ENCODE results near the gene MORC4.
"Not testable (repeated sequence)": the region's sequence is repeated elsewhere in the genome, so short reads cannot be mapped to it uniquely, and the experiment has no call there.

The MORC4 gene

GRCh38 chrX:107000013-107000515 lies at the start of gene MORC4:
Gene MORC4 (minus strand): TSS chrX:107000212. CDS start chrX:106999969, 243 bp downstream.
- peak; percentile 54 for DNase-seq (ENCODE audit: low read depth, low spot score)
- peak within 1 kb of the TSS; percentile 58 for H3K27ac ChIP-seq

GRCh38 chrX:107047622-107048021 lies 47.6 kb upstream of the MORC4 start:
- no peak for DNase-seq (ENCODE audit: low read depth, low spot score)
- H3K27ac ChIP-seq: no peak overlapping the region

GRCh38 chrX:107029752-107030151 lies 29.7 kb upstream of the MORC4 start:
- no peak overlapping the region for H3K27ac ChIP-seq
- DNase-seq (ENCODE audit: low read depth, low spot score): no peak

GRCh38 chrX:107025545-107025944 lies 25.5 kb upstream of the MORC4 start:
- no peak for DNase-seq (ENCODE audit: low read depth, low spot score)
- no peak overlapping the region for H3K27ac ChIP-seq

- DNase-seq (ENCODE audit: low read depth, low spot score): no peak
- H3K27ac ChIP-seq: no peak overlapping the region
Observed at GRCh38 chrX:107014936-107015335, 14.9 kb upstream of the MORC4 start.

- DNase-seq (ENCODE audit: low read depth, low spot score): no peak
- no peak overlapping the region for H3K27ac ChIP-seq
Observed at GRCh38 chrX:107008034-107008433, 8.0 kb upstream of the MORC4 start.

GRCh38 chrX:106999002-106999975 lies 723 bp downstream of the MORC4 start:
- no peak for DNase-seq (ENCODE audit: low read depth, low spot score)
- H3K27ac ChIP-seq: peak overlapping the region; percentile 58

GRCh38 chrX:106997611-106998010 lies 2.4 kb downstream of the MORC4 start:
- no peak overlapping the region for H3K27ac ChIP-seq
- DNase-seq (ENCODE audit: low read depth, low spot score): no peak

- H3K27ac ChIP-seq: no peak overlapping the region
- DNase-seq (ENCODE audit: low read depth, low spot score): no peak
Observed at GRCh38 chrX:106995678-106996077, 4.3 kb downstream of the MORC4 start.

GRCh38 chrX:106987488-106987887 lies 12.5 kb downstream of the MORC4 start:
- no peak overlapping the region for H3K27ac ChIP-seq

GRCh38 chrX:106980952-106981626 lies 18.9 kb downstream of the MORC4 start:
- H3K27ac ChIP-seq: no peak overlapping the region
- no peak for DNase-seq (ENCODE audit: low read depth, low spot score)

More at GRCh38 chrX:106987488-106987887, 12.5 kb downstream of the MORC4 start:
- DNase-seq (ENCODE audit: low read depth, low spot score): no peak

- no peak for DNase-seq (ENCODE audit: low read depth, low spot score)
- no peak overlapping the region for H3K27ac ChIP-seq
Observed at GRCh38 chrX:106976416-106976815, 23.6 kb downstream of the MORC4 start.

- no peak for DNase-seq (ENCODE audit: low read depth, low spot score)
- no peak overlapping the region for H3K27ac ChIP-seq
Observed at GRCh38 chrX:106973433-106974149, 26.4 kb downstream of the MORC4 start.

GRCh38 chrX:106972896-106973295 lies 27.1 kb downstream of the MORC4 start:
- no peak overlapping the region for H3K27ac ChIP-seq
- no peak for DNase-seq (ENCODE audit: low read depth, low spot score)

GRCh38 chrX:106966547-106966946 lies 33.5 kb downstream of the MORC4 start:
- H3K27ac ChIP-seq; DNase-seq (ENCODE audit: low read depth, low spot score): not testable (repeated sequence)

GRCh38 chrX:106964290-106964689 lies 35.7 kb downstream of the MORC4 start:
- no peak for DNase-seq (ENCODE audit: low read depth, low spot score)
- H3K27ac ChIP-seq: no peak overlapping the region

GRCh38 chrX:106963111-106963510 lies 36.9 kb downstream of the MORC4 start:
- no peak for DNase-seq (ENCODE audit: low read depth, low spot score)
- H3K27ac ChIP-seq: no peak overlapping the region

- no peak overlapping the region for H3K27ac ChIP-seq
- no peak for DNase-seq (ENCODE audit: low read depth, low spot score)
Observed at GRCh38 chrX:106959901-106960300, 40.1 kb downstream of the MORC4 start.

GRCh38 chrX:106957856-106958255 lies 42.2 kb downstream of the MORC4 start:
- DNase-seq (ENCODE audit: low read depth, low spot score): no peak
- H3K27ac ChIP-seq: no peak overlapping the region

GRCh38 chrX:106955004-106955772 lies 44.8 kb downstream of the MORC4 start:
- DNase-seq (ENCODE audit: low read depth, low spot score): peak; percentile 5
- no peak overlapping the region for H3K27ac ChIP-seq
